ENCODE measurements around the gene LRRC8E. TPM values are rescaled to one million over a fixed set of nuclear protein-coding genes. Genes with fewer than 3 reads are reported as not detected.

Gene LRRC8E
- polyA plus RNA-seq, 1 experiment: 8.6 TPM

DNA sequence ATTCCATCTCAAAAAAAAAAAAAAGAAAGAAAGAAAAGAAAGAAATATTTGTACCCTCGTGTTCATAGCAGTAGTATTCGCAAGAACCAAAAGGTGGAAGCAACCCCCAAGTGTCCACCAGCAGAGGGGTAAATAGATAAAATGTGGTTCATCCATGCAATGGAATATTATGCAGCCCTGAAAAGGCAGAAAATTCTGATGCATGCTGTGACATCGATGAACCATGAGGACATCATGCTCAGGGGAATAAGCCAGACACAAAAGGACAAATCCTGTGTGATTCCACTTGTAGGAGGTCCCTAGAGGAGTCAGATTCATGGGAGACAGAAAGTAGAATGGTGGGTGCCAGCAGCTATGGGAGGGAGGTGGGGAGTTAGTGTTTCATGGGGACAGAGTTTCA is 6.4 kb upstream of the LRRC8E start:
- CTCF ChIA-PET: interaction anchor here (1.5 to 1.7 kb wide), 2 partner anchors 13 to 18 kb away, joined by 3 to 9 read pairs; no protein-coding TSS in a partner anchor
- DNase-seq (ENCODE audit: low read depth): no peak
- no peak for TF ChIP-seq CTCF (IDR thresholded peaks at IDR 0.05; ENCODE audit: insufficient read depth, low read depth, low read length)

GRCh38 chr19:7883105-7883504 is 5.2 kb upstream of the LRRC8E start:
- POLR2A ChIA-PET: no interaction called here
- CTCF ChIA-PET: interaction anchor here (5.8 kb wide), 1 partner anchor 14 kb away, joined by 24 read pairs; no protein-coding TSS in a partner anchor
- no peaks in the 10 kb centered on the region for H3K27me3 ChIP-seq (ENCODE audit: control insufficient read depth, insufficient read depth, low read length)

More for the DNA sequence above, 6.4 kb upstream of the LRRC8E start:
- POLR2A ChIA-PET: no interaction called here
- Histone ChIP-seq H3K27me3 (ENCODE audit: control insufficient read depth, insufficient read depth, low read length) (no peaks in the 10 kb centered on the region), H3K4me3 (ENCODE audit: low read depth, low read length) (no peak overlapping the region), H3K36me3 (ENCODE audit: control insufficient read depth, insufficient read depth, low read length) (no peaks in the 10 kb centered on the region)

DNA sequence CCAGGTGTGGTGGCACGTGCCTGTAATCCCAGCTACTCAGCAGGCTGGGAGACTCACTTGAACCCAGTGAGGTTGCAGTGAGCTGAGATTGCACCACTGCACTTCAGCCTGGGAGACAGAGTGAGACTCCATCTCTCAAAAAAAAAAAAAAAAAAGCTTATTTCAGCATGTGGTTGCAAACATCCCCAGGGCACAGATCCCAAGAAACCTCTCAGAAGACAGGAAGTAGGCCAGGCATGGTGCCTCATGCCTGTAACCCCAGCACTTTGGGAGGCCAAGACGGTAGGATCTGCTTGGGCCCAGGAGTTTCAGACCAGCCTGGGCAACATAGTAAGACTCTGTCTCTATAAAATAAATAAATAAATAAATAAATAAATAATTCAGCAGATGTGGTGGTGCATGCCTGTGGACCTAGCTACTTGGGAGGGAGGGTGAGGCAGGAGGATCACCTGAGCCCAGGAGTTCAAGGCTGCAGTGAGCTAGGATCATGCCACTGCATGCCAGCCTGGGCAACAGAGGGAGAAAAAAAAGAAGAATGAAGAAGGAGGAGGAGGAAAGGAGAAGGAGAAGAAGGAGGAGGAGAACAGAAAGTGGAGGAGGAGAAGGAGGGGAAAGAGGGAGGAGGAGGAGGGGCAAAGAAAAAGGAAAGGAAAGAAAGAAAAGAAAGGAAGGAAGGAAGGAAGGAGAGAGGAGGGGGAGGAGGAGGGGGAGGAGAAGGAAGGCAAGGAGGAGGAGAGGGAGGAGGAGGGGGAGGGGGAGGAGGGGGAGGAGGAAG is 4.3 kb upstream of the LRRC8E start:
- ChIA-PET CTCF (interaction anchor here (5.8 kb wide), 1 partner anchor 15 kb away, joined by 24 read pairs; no protein-coding TSS in a partner anchor), POLR2A (no interaction called here)
- no peak for TF ChIP-seq CTCF (IDR thresholded peaks at IDR 0.05; ENCODE audit: insufficient read depth, low read depth, low read length)
- Histone ChIP-seq H3K36me3 (ENCODE audit: control insufficient read depth, insufficient read depth, low read length) (no peaks in the 10 kb centered on the region), H3K27me3 (ENCODE audit: control insufficient read depth, insufficient read depth, low read length) (no peaks in the 10 kb centered on the region), H3K4me3 (ENCODE audit: low read depth, low read length) (no peak overlapping the region)
- no peak for DNase-seq (ENCODE audit: low read depth)

More at GRCh38 chr19:7883105-7883504, 5.2 kb upstream of the LRRC8E start:
- Histone ChIP-seq H3K36me3 (ENCODE audit: control insufficient read depth, insufficient read depth, low read length) (no peaks in the 10 kb centered on the region), H3K4me3 (ENCODE audit: low read depth, low read length) (no peak overlapping the region)
- no peak for DNase-seq (ENCODE audit: low read depth)
- no peak for TF ChIP-seq CTCF (IDR thresholded peaks at IDR 0.05; ENCODE audit: insufficient read depth, low read depth, low read length)

DNA sequence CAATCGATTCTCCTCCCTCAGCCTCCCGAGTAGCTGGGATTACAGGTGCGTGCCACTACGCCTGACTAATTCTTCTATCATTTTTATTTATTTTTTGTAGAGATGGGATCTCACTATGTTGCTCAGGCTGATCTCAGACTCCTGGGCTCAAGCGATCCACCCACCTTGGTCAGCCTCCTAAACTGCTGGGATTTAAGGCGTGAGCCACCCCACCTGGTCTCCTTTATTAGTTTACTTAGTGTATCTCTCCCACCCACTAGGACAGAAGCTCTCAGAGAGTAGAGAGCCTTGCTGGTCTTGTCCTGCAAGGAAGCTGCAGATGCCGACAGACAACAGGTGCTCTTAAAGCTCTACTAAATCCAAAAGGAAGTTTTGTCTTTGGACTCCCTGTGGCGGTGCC is 2.5 kb upstream of the LRRC8E start:
- no peak for TF ChIP-seq CTCF (IDR thresholded peaks at IDR 0.05; ENCODE audit: insufficient read depth, low read depth, low read length)
- no peak for DNase-seq (ENCODE audit: low read depth)
- H3K27me3 ChIP-seq (ENCODE audit: control insufficient read depth, insufficient read depth, low read length): no peaks in the 10 kb centered on the region
- POLR2A ChIA-PET: no interaction called here
- no peak overlapping the region for H3K4me3 ChIP-seq (ENCODE audit: low read depth, low read length)
- CTCF ChIA-PET: interaction anchor here (0.7 to 5.8 kb wide), 4 partner anchors 17 to 59 kb away, joined by 3 to 24 read pairs (median 4); partner anchors contain the start of gene MAP2K7
- H3K36me3 ChIP-seq (ENCODE audit: control insufficient read depth, insufficient read depth, low read length): no peaks in the 10 kb centered on the region

- no peak for DNase-seq (ENCODE audit: low read depth)
- Histone ChIP-seq H3K4me3 (ENCODE audit: low read depth, low read length) (no peak overlapping the region), H3K36me3 (ENCODE audit: control insufficient read depth, insufficient read depth, low read length) (no peaks in the 10 kb centered on the region), H3K27me3 (ENCODE audit: control insufficient read depth, insufficient read depth, low read length) (no peaks in the 10 kb centered on the region)
- POLR2A ChIA-PET: interaction anchor here (0.6 kb wide), 1 partner anchor 18 kb away, joined by 4 read pairs; no protein-coding TSS in a partner anchor
- TF ChIP-seq CTCF (IDR thresholded peaks at IDR 0.05; ENCODE audit: insufficient read depth, low read depth, low read length): no peak
- CTCF ChIA-PET: interaction anchor here (0.6 to 5.8 kb wide), 4 partner anchors 16 to 35 kb away, joined by 3 to 24 read pairs (median 4); partner anchors contain the start of gene MAP2K7
Observed at GRCh38 chr19:7887408-7888144, 734 bp upstream of the LRRC8E start.

All from BJ (cell line).